GM18867 (cell line): Measurements from ENCODE around the gene BRSK2.

Source experiments
- ATAC-seq: cut with Tn5 transposase; IDR thresholded peaks from one replicate; pipeline ENCODE4 v1.9.1; 2021; ENCODE audit warnings: mild to moderate bottlenecking, moderate library complexity; ENCODE audit not compliant: unreplicated experiment

BRSK2 gene

GRCh38 chr11:1373536-1374214 lies 16.1 kb upstream of the BRSK2 start:
- no peak for ATAC-seq

- no peak for ATAC-seq
Measured at GRCh38 chr11:1375161-1375954, 14.4 kb upstream of the BRSK2 start.

- no peak for ATAC-seq
Measured at GRCh38 chr11:1375955-1376258, 13.8 kb upstream of the BRSK2 start.

GRCh38 chr11:1377231-1377780 lies 12.4 kb upstream of the BRSK2 start:
- ATAC-seq, result no peak

- ATAC-seq, result no peak
Measured at GRCh38 chr11:1381793-1382425, 7.8 kb upstream of the BRSK2 start.

- ATAC-seq, result no peak
Measured at GRCh38 chr11:1382429-1382828, 7.3 kb upstream of the BRSK2 start.

GRCh38 chr11:1382831-1383607 lies 6.7 kb upstream of the BRSK2 start:
- ATAC-seq, result peak; percentile 78

- ATAC-seq, result no peak
Measured at GRCh38 chr11:1384199-1384970, 5.3 kb upstream of the BRSK2 start.

- no peak for ATAC-seq
Measured at GRCh38 chr11:1387521-1387920, 2.2 kb upstream of the BRSK2 start.

GRCh38 chr11:1387961-1388762 lies 1.6 kb upstream of the BRSK2 start:
- ATAC-seq, result no peak

GRCh38 chr11:1388763-1389102 lies 1.0 kb upstream of the BRSK2 start:
- no peak for ATAC-seq

GRCh38 chr11:1389103-1389931 lies 417 bp upstream of the BRSK2 start:
- ATAC-seq, result peak; percentile 95

- ATAC-seq, result no peak
Measured at GRCh38 chr11:1390569-1391164, 933 bp downstream of the BRSK2 start.

- ATAC-seq, result no peak
Measured at GRCh38 chr11:1391165-1392075, 1.7 kb downstream of the BRSK2 start.

GRCh38 chr11:1392111-1392510 lies 2.4 kb downstream of the BRSK2 start:
- ATAC-seq, result no peak

- ATAC-seq, result no peak
Measured at GRCh38 chr11:1392561-1392960, 2.8 kb downstream of the BRSK2 start.

GRCh38 chr11:1393038-1393710 lies 3.4 kb downstream of the BRSK2 start:
- ATAC-seq, result no peak
